ENCODE measurements around the gene NFIB. TPM values are rescaled to one million over a fixed set of nuclear protein-coding genes. Genes with fewer than 3 reads are reported as not detected.

Gene NFIB
- total and polyA plus RNA-seq, 2 donors (not counting 3 experiments of a cell fraction or from before 2014, with no cell fraction given): 26.4 to 174 TPM

GRCh38 chr9:14056316-14056861 lies 257.6 kb downstream of the NFIB start:
- FAIRE-seq (peak; percentile 94), DNase-seq (ENCODE audit: low read depth, low spot score) (peak; percentile 91)
- intact Hi-C loops (cut with micrococcal nuclease) (loop anchor here (1.0 to 2.0 kb wide), 2 partner anchors 26 to 40 kb away; no protein-coding TSS in a partner anchor), dilution Hi-C loops (cut with MboI; ENCODE audit: extremely low pct_ligation_motif_present, low sequenced_read_pairs) (no loop called here)
- no TSS peak for BruUV-seq (replicated peaks)
- H3K27ac ChIP-seq (ENCODE audit: insufficient read depth, low read depth, low read length): peak overlapping the region; percentile 78
- peaks cover 35% of the 10 kb centered on the region for H3K4me1 ChIP-seq (ENCODE audit: control insufficient read depth, extremely low read depth, insufficient read depth, low read length)
- H3K9me3 ChIP-seq (replicated peaks; ENCODE audit: control insufficient read depth, insufficient read depth, low read length): no peaks in the 10 kb centered on the region
- no peaks in the 10 kb centered on the region for H3K27me3 ChIP-seq (ENCODE audit: control insufficient read depth in 2 of 2, insufficient read depth in 2 of 2, low read length in 2 of 2)
- peak overlapping the region; percentile 88 for H2AFZ ChIP-seq (ENCODE audit: low read depth, low read length)
- H3K36me3 ChIP-seq (ENCODE audit: control insufficient read depth in 2 of 2, extremely low read depth in 1 of 2, insufficient read depth in 2 of 2, low read length in 2 of 2): no peaks in the 10 kb centered on the region
- peak overlapping the region; percentile 91 for H3K4me2 ChIP-seq (ENCODE audit: insufficient read depth, low read length)
- no peaks in the 10 kb centered on the region for H3K9me1 ChIP-seq (replicated peaks; ENCODE audit: control insufficient read depth, extremely low read depth, insufficient read depth, low read length)
- TF ChIP-seq POLR2A (IDR thresholded peaks at IDR 0.05; ENCODE audit: low read depth, low read length) (peak; percentile 41), FOS (IDR thresholded peaks at IDR 0.05; ENCODE audit: borderline replicate concordance, insufficient read depth, low read length) (peak; percentile 47), JUN (IDR thresholded peaks at IDR 0.05; ENCODE audit: borderline replicate concordance, insufficient read depth, insufficient read length, low read depth) (no peak), GATA2 (IDR thresholded peaks at IDR 0.05; ENCODE audit: insufficient read depth, insufficient read length, low read depth, low read length) (peak; percentile 97), POLR2AphosphoS5 (IDR thresholded peaks at IDR 0.05; ENCODE audit: insufficient read depth, low read depth, low read length) (peak; percentile 72), CTCF (IDR thresholded peaks at IDR 0.05; ENCODE audit: extremely low read depth in 1 of 2, insufficient read depth in 1 of 2, low read depth in 1 of 2, low read length in 2 of 2) (no peak), EZH2 (IDR thresholded peaks at IDR 0.05; ENCODE audit: borderline replicate concordance, low read depth, low read length, severe bottlenecking) (no peak), MYC (IDR thresholded peaks at IDR 0.05; ENCODE audit: low read depth, low read length) (no peak)
- TF ChIP-seq, protein P1, sequence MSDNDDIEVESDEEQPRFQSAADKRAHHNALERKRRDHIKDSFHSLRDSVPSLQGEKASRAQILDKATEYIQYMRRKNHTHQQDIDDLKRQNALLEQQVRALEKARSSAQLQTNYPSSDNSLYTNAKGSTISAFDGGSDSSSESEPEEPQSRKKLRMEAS (IDR thresholded peaks at IDR 0.05; ENCODE audit: insufficient read depth, insufficient read length): no peak
- H3K9ac ChIP-seq (replicated peaks; ENCODE audit: extremely low read depth, insufficient read depth, low read length): peak overlapping the region; percentile 4
- H3K79me2 ChIP-seq (ENCODE audit: control insufficient read depth, insufficient read depth, low read length): no peaks in the 10 kb centered on the region
- peak overlapping the region in 1 of 3 experiments; percentile 37 for H3K4me3 ChIP-seq (replicated peaks in 1 of 3; ENCODE audit: insufficient read depth in 1 of 3, low read depth in 1 of 3, low read length in 3 of 3)
- ChIA-PET POLR2A (no interaction called here), CTCF (interaction anchor here (0.7 to 1.5 kb wide), 7 partner anchors 11 to 628 kb away, joined by 3 to 6 read pairs (median 3); no protein-coding TSS in a partner anchor)
- no peaks in the 10 kb centered on the region for H4K20me1 ChIP-seq (replicated peaks; ENCODE audit: control insufficient read depth, extremely low read depth, insufficient read depth, low read length)

Measured in endothelial cell of umbilical vein (primary cell).